Trophoblast cell (in vitro differentiated cells and primary cell): ENCODE results near the gene KIF19.

Experiments used
- DNase-seq, 2 donors: peaks; one replicate each; pipeline ENCODE4 v3.0.0-alpha.2; 2016
- H2AFZ ChIP-seq: 2 replicates; pipeline ENCODE4 v1.6.1; 2013; ENCODE audit warnings: low read length, moderate library complexity, mild to moderate bottlenecking; ENCODE audit not compliant: insufficient read depth, poor library complexity
- H2AK5ac ChIP-seq: 2 replicates; pipeline ENCODE4 v1.6.1; 2013; ENCODE audit warnings: mild to moderate bottlenecking, low read length
- H2BK120ac ChIP-seq: 2 replicates; pipeline ENCODE4 v1.6.1; 2013; ENCODE audit warnings: low read length, mild to moderate bottlenecking, moderate library complexity; ENCODE audit not compliant: insufficient read depth, poor library complexity
- H2BK12ac ChIP-seq: 2 replicates; pipeline ENCODE4 v1.6.1; 2013; ENCODE audit warnings: mild to moderate bottlenecking, low read length, moderate library complexity
- H2BK5ac ChIP-seq: 2 replicates; pipeline ENCODE4 v1.6.1; 2013; ENCODE audit warnings: low read length, low read depth, moderate library complexity, mild to moderate bottlenecking; ENCODE audit not compliant: poor library complexity
- H3K14ac ChIP-seq: 2 replicates; pipeline ENCODE4 v1.6.1; 2013; ENCODE audit warnings: mild to moderate bottlenecking, low read length
- H3K18ac ChIP-seq: 2 replicates; pipeline ENCODE4 v1.6.1; 2013; ENCODE audit warnings: mild to moderate bottlenecking, low read length
- H3K23ac ChIP-seq: 2 replicates; pipeline ENCODE4 v1.6.1; 2013; ENCODE audit warnings: low read length
- H3K27ac ChIP-seq: 2 replicates; pipeline ENCODE4 v1.5.1; 2013; ENCODE audit warnings: low read depth, mild to moderate bottlenecking, inconsistent platforms, low read length, moderate library complexity
- H3K27me3 ChIP-seq: 2 replicates; pipeline ENCODE4 v1.6.1; 2013; ENCODE audit warnings: inconsistent platforms, mild to moderate bottlenecking, low read length, moderate library complexity; ENCODE audit not compliant: insufficient read depth
- H3K36me3 ChIP-seq, 2 experiments: 1 replicate in 1 of 2; 2 replicates in 1 of 2; pipeline ENCODE4 v1.6.1; 2013; ENCODE audit warnings: low read length in 2 of 2, mild to moderate bottlenecking in 2 of 2, moderate library complexity in 1 of 2; ENCODE audit not compliant: insufficient read depth in 2 of 2, control insufficient read depth in 1 of 2
- H3K4ac ChIP-seq: 2 replicates; pipeline ENCODE4 v1.6.1; 2013; ENCODE audit warnings: low read depth, mild to moderate bottlenecking, low read length, moderate library complexity
- H3K4me1 ChIP-seq, 2 experiments: 1 replicate in 1 of 2; 2 replicates in 1 of 2; pipeline ENCODE4 v1.6.1; 2013; ENCODE audit warnings: low read length in 2 of 2, mild to moderate bottlenecking in 2 of 2, moderate library complexity in 1 of 2; ENCODE audit not compliant: insufficient read depth in 2 of 2, control insufficient read depth in 1 of 2
- H3K4me2 ChIP-seq: 2 replicates; pipeline ENCODE4 v1.6.1; 2013; ENCODE audit warnings: inconsistent platforms, mild to moderate bottlenecking, low read length, moderate library complexity
- H3K4me3 ChIP-seq: 2 replicates; pipeline ENCODE4 v1.5.1; 2013; ENCODE audit warnings: mild to moderate bottlenecking, low read depth, low read length, inconsistent platforms
- H3K79me1 ChIP-seq: one replicate; pipeline ENCODE4 v1.6.1; 2013; ENCODE audit warnings: low read length
- H3K79me2 ChIP-seq: 2 replicates; pipeline ENCODE4 v1.6.1; 2013; ENCODE audit warnings: low read length, mild to moderate bottlenecking; ENCODE audit not compliant: control insufficient read depth, insufficient read depth, poor library complexity
- H3K9ac ChIP-seq: 2 replicates; pipeline ENCODE4 v1.6.1; 2013; ENCODE audit warnings: mild to moderate bottlenecking, low read length
- H3K9me3 ChIP-seq: 2 replicates; pipeline ENCODE4 v1.6.1; 2013; ENCODE audit warnings: low read depth, mild to moderate bottlenecking, control low read depth, inconsistent platforms, low read length; ENCODE audit not compliant: insufficient read depth
- H4K12ac ChIP-seq: 2 replicates; pipeline ENCODE4 v1.6.1; 2013; ENCODE audit warnings: low read depth, mild to moderate bottlenecking, low read length, moderate library complexity
- H4K8ac ChIP-seq: 2 replicates; pipeline ENCODE4 v1.6.1; 2013; ENCODE audit warnings: low read depth, mild to moderate bottlenecking, low read length, moderate library complexity
- H4K91ac ChIP-seq: one replicate; pipeline ENCODE4 v1.6.1; 2013; ENCODE audit warnings: low read depth, mild to moderate bottlenecking, low read length, moderate library complexity
- WGBS: extraction: QIAGEN DNeasy Blood & Tissue Kit; methylation state at CpG from one replicate; pipeline ENCODE4 v1.1.7; 2013; ENCODE audit warnings: missing lambda C conversion rate; ENCODE audit not compliant: insufficient read length, insufficient coverage; ENCODE audit errors: extremely low coverage; 5-methylcytosine and 5-hydroxymethylcytosine counted together

KIF19 gene

GRCh38 chr17:74314877-74315276, 11.1 kb upstream of the KIF19 start:
- Histone ChIP-seq H3K9ac (no peak overlapping the region), H3K4me1 (no peaks in the 10 kb centered on the region), H2BK5ac (no peak overlapping the region), H3K36me3 (no peaks in the 10 kb centered on the region), H3K23ac (no peak overlapping the region), H3K27ac (no peak overlapping the region), H2AK5ac (no peak overlapping the region), H2AFZ (no peak overlapping the region), H3K4ac (no peak overlapping the region), H3K9me3 (peaks cover 8% of the 10 kb centered on the region), H3K79me1 (no peaks in the 10 kb centered on the region), H3K4me2 (no peak overlapping the region), H4K12ac (no peak overlapping the region), H4K8ac (no peak overlapping the region), H3K27me3 (no peaks in the 10 kb centered on the region), H2BK120ac (no peak overlapping the region), H3K4me3 (no peak overlapping the region), H2BK12ac (no peak overlapping the region), H3K18ac (no peak overlapping the region), H3K79me2 (no peaks in the 10 kb centered on the region), H4K91ac (no peak overlapping the region), H3K14ac (no peak overlapping the region)
- DNase-seq, result no peak
- no CpG with 5 or more reads among the region's 15 CpGs for WGBS

GRCh38 chr17:74316220-74316619, 9.8 kb upstream of the KIF19 start:
- no peak overlapping the region for H3K18ac ChIP-seq
- H3K79me2 ChIP-seq, result no peaks in the 10 kb centered on the region
- H3K4me3 ChIP-seq, result no peak overlapping the region
- no peak overlapping the region for H4K8ac ChIP-seq
- H3K27me3 ChIP-seq, result no peaks in the 10 kb centered on the region
- no peak overlapping the region for H3K4ac ChIP-seq
- no peak overlapping the region for H3K23ac ChIP-seq
- H3K79me1 ChIP-seq, result no peaks in the 10 kb centered on the region
- no peaks in the 10 kb centered on the region for H3K4me1 ChIP-seq
- no peak overlapping the region for H2BK12ac ChIP-seq
- no peak overlapping the region for H4K91ac ChIP-seq
- H2BK120ac ChIP-seq, result no peak overlapping the region
- no peak overlapping the region for H3K14ac ChIP-seq
- DNase-seq, result no peak
- H3K27ac ChIP-seq, result no peak overlapping the region
- no peak overlapping the region for H4K12ac ChIP-seq
- H2AFZ ChIP-seq, result no peak overlapping the region
- H3K9me3 ChIP-seq, result peaks cover 8% of the 10 kb centered on the region
- H2AK5ac ChIP-seq, result no peak overlapping the region
- no CpG with 5 or more reads among the region's 10 CpGs for WGBS
- H3K4me2 ChIP-seq, result no peak overlapping the region
- no peaks in the 10 kb centered on the region for H3K36me3 ChIP-seq
- H3K9ac ChIP-seq, result no peak overlapping the region
- H2BK5ac ChIP-seq, result no peak overlapping the region

GRCh38 chr17:74317071-74317470, 9.0 kb upstream of the KIF19 start:
- Histone ChIP-seq H3K27ac (no peak overlapping the region), H2AFZ (no peak overlapping the region), H4K12ac (no peak overlapping the region), H3K27me3 (no peaks in the 10 kb centered on the region), H2BK5ac (no peak overlapping the region), H3K4ac (no peak overlapping the region), H3K9ac (no peak overlapping the region), H3K4me1 (no peaks in the 10 kb centered on the region), H3K4me3 (no peak overlapping the region), H2BK12ac (no peak overlapping the region), H3K18ac (no peak overlapping the region), H3K36me3 (no peaks in the 10 kb centered on the region), H3K23ac (no peak overlapping the region), H3K79me1 (no peaks in the 10 kb centered on the region), H3K79me2 (no peaks in the 10 kb centered on the region), H3K4me2 (no peak overlapping the region), H4K8ac (no peak overlapping the region), H4K91ac (no peak overlapping the region), H3K14ac (no peak overlapping the region), H2AK5ac (no peak overlapping the region), H3K9me3 (peaks cover 7% of the 10 kb centered on the region), H2BK120ac (no peak overlapping the region)
- DNase-seq, result no peak
- WGBS, result no CpG with 5 or more reads among the region's 16 CpGs

- no peaks in the 10 kb centered on the region for H3K79me1 ChIP-seq
- no peak overlapping the region for H4K8ac ChIP-seq
- H3K4me1 ChIP-seq, result no peaks in the 10 kb centered on the region
- H3K4me2 ChIP-seq, result no peak overlapping the region
- H3K27ac ChIP-seq, result no peak overlapping the region
- H4K12ac ChIP-seq, result no peak overlapping the region
- no peak for DNase-seq
- H3K4ac ChIP-seq, result no peak overlapping the region
- H2BK5ac ChIP-seq, result no peak overlapping the region
- no peak overlapping the region for H2BK12ac ChIP-seq
- H2AK5ac ChIP-seq, result no peak overlapping the region
- no peak overlapping the region for H2AFZ ChIP-seq
- H3K9ac ChIP-seq, result no peak overlapping the region
- no peak overlapping the region for H3K18ac ChIP-seq
- H3K4me3 ChIP-seq, result no peak overlapping the region
- peak overlapping the region; percentile 94 for H3K23ac ChIP-seq
- H4K91ac ChIP-seq, result no peak overlapping the region
- no peak overlapping the region for H3K14ac ChIP-seq
- H3K36me3 ChIP-seq, result no peaks in the 10 kb centered on the region
- peaks cover 3% of the 10 kb centered on the region for H3K9me3 ChIP-seq
- H3K79me2 ChIP-seq, result no peaks in the 10 kb centered on the region
- no peaks in the 10 kb centered on the region for H3K27me3 ChIP-seq
- WGBS, result no CpG with 5 or more reads among the region's 10 CpGs
- no peak overlapping the region for H2BK120ac ChIP-seq
Measured at GRCh38 chr17:74318391-74318790, 7.6 kb upstream of the KIF19 start.
